HG03045 (cell line): ENCODE data around the gene RASA3.
"Not testable (repeated sequence)": the region's sequence is repeated elsewhere in the genome, so short reads cannot be mapped to it uniquely, and the experiment has no call there.

Source experiments
- ATAC-seq: cut with Tn5 transposase; IDR thresholded peaks from one replicate; pipeline ENCODE4 v1.9.1; 2021; ENCODE audit warnings: mild to moderate bottlenecking, moderate library complexity; ENCODE audit not compliant: unreplicated experiment

The RASA3 gene

DNA sequence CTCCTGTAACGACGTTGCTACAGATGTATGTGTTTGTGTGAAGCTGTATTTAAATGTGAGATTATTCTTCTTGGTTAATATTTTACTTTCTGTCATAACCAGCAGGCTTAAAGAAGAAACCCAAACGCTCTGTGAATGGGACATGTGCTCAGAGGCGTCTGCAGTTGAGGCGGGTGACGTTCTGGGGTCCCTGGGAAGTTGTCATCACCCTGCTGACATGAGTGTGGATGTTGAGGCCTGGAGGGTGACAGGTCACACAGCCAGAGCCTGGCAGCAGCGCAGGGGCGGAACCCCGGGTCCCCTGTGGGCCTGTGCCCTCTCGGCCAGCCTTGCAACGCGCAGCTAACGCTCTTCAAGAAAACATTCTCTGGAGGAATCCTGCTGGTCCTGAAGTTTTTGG lies 16.6 kb downstream of the RASA3 start:
- no peak for ATAC-seq

DNA sequence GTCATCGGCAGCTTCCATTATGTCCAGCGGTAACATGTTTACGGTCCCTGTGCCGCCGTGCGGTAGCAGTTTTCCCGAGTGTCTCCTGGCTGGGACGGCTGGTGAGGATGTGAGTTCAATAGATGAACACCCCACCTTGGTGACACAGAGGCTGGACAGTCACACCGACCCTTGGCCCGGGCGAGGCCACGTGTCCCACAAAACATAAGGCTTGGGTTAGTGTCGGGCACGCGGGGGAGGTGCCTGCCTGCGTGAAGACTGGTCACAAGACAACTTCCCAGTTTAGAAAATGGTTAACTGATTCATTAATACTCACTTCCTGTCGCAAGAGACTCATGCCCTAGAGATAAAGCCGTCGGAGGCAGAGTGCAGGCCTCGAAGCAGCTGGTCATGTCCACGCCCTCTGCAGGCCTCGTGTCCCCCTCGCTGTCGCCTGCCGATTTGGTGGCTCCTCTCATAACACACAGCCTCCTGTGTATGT lies 17.2 kb downstream of the RASA3 start:
- ATAC-seq: no peak

DNA sequence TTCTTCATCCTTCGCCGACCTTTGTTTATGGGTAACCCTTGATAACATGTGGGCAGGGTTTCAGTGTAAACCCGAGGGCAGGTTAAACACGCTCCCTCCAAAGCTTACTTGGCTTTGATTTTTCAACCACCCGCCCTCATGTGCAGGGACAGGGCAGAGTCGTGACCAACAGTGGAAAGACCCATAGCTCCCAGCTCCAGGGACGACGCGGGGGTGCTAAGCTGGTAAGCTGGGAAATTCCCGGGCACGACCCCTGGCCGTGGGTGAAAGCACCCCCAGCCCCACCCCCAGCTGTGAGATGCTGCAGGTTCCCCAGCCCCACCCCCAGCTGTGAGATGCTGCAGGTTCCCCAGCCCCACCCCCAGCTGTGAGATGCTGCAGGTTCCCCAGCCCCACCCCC lies 17.8 kb downstream of the RASA3 start:
- not testable (repeated sequence) for ATAC-seq

DNA sequence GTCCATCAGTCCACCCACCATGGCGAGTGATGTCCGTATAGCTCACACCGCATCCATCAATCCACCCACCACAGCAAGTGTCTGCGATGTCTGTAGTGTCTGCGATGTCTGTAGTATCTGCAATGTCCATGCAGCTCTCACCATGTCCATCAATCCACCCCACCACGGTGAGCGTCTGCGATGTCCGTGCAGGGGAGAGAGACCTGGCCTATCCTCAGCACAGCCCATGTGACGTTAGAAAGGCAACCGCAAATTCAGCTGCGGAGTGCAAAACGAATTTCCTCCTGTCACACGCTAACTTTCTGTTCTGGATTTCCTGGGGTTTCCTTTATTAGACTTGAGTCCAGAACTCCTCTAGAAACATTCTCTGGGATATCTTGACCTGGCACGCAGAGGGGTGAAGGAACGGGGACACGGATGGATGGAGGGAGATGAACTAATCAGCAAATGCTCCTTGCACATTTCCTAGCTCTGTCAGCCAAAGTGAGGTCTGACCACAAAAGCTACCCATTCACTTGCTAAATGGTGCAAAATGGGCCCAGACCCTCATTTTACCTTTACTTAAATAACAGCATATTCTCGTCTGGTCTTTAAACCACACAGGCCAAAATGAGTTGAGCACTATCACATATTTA lies 18.3 kb downstream of the RASA3 start:
- ATAC-seq: no peak

DNA sequence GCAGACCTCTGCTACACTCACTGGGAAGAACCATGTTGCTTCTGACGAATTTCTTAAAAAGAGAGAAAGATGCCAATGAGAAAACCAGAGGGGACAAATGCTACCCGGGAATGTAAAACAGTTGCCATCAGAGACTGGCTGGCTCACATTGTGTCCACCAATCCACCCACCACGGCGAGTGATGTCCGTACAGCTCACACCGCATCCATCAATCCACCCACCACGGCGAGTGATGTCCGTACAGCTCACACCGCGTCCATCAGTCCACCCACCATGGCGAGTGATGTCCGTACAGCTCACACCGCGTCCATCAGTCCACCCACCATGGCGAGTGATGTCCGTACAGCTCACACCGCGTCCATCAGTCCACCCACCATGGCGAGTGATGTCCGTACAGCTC lies 19.0 kb downstream of the RASA3 start:
- ATAC-seq: not testable (repeated sequence)

DNA sequence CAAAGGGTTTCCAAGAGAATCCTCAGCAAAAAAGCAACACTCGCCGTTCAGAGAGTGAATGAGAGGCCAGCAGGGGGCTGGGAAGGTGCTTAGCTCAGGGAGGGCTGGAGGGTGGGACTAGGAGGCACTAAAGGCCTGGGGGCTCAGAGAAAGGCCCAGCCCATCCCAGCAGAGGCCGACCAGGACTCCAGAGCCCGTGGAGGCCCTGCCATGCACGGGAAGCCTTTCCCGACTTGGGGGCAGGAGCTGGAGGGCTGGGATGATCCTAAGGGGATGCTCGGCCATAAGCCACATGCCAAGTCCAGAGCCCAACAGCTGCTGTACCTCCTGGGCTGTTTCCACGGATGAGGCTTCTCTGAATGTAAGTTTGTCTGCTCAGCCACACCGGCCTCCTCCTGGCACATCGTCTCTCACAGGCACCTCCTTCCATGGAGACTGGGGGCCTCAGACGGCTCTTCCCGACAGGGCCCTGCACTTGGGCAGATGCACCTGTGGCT lies 19.5 kb downstream of the RASA3 start:
- ATAC-seq: no peak

DNA sequence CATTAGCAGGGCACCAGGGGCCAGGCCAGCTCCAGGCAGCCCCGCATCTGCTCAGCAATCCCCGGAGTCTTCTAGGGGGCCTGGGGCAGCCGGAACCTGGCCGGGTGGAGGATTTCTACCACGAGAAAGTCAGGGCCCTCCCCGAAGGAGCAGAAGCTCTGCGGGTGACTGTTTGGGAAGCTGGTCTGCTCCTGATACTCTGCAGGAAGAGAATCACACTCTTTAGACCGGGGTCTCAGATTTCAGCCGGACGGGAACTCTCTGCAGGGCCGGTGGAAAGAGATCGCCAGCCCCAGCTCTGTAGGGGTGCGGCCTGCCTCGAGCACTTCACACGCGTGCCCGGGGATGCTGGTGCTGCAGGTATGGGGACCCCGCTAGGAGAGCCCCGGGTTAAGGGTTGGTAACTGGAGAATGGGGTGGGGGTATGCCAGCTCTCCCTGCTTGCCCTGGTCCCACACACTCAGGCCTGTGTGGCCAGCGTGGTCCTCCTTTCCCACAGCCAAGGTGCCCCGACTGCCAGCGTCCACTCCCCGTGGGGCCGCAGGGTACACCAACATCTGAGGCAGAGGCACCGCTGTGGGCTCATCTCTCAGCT lies 20.1 kb downstream of the RASA3 start:
- no peak for ATAC-seq

DNA sequence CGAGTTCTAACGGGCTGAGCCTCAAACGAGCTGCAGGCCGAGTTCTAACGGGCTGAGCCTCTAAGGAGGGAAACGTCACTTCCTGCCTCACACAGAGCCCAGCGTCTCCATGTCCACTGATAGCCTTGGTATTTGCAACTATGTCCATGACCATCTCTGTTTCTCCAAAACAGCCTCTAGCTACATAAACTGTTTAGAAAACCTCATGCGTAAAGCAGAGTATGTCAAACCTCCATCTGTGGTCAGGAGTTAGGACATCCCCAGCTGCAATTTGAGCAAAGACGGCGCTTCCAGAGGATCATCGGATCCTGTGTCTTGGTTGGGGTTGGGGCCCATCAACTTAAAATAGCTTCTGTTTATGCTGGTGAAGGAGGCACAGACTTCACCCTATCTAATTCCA lies 20.8 kb downstream of the RASA3 start:
- ATAC-seq: no peak

DNA sequence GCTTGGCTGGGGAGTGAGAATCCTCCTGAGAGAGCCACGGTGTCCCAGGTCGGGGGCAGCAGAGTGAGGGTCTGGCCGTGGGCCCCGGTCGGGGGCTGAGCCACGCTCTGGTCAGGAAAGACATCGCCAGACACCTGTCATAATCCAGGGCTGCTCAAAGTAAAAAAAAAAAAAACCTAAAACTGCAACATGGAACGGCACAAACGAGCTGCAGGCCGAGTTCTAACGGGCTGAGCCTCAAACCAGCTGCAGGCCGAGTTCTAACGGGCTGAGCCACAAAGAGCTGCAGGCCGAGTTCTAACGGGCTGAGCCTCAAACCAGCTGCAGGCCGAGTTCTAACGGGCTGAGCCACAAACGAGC lies 21.6 kb downstream of the RASA3 start:
- not testable (repeated sequence) for ATAC-seq

DNA sequence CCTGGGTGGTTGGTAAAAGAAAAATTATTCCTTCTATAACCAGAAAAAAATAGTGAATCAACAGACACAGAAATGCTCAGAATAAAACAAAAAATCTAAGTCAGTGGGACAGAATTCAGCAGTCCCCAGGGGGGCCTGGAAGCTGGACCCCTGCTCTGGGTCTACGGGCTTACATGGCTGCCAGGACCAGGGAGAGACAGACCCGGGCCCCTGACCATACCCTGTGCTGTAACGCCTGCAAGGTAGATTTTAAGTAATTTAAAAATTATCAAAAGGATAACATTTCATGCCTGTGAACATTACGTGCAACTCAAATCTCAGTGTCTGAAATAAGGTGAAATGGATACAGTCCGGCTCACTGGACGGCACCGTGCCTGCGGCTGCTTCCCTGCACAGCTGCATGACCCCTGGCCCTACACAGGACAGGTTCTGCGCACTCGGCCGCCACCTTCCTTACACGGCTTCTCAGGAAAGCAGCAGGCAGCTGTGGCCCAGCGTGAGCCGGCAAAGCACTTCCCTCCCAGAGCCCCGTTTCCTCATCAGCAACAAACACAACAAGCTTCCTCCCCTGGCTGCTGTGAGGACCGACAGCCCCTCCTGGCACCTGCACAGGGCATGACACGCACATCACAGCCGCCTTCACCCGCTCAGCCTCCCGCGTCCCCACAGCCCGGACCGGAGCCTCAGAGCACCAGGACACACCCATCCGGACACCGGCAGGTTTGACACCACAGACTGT lies 22.2 kb downstream of the RASA3 start:
- no peak for ATAC-seq

DNA sequence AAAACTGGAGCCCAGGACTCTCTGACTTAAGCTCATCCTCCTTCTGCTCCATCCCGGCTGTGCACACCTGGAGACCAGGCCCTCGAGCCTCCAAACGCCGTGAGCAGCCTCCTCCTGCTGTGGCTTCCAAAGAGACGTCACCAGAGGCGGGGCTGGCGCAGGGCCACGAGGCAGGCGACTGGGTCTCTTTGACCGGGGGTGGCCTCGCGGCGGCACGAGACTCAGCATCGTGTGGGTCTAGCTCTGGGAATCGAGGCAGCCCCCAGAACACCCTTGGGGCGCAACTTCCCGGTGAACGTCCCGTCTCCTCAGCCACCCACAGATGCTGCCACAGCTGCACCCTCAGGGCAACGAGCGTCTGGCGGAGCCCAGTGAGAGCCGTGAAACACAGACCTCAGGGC lies 22.8 kb downstream of the RASA3 start:
- no peak for ATAC-seq

DNA sequence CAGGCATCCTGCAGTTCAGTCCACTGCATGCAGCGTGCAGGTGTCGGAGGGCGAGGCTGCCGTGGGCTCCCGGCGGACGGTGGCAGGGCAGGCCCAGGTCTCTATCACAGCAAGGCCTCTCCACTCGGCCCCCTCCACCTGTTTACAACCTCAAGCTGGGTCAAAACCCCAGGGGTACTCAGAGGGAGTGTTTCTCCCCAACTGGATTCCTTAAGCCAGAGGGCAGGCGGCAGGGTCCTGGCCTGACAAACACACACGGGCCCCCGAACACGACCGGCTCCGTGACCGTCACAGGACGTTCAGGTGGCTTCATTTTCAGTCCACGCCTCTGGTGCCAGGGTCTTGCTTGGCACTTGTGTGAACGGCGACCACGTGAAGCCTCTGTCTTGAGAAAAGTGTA lies 23.5 kb downstream of the RASA3 start:
- no peak for ATAC-seq

DNA sequence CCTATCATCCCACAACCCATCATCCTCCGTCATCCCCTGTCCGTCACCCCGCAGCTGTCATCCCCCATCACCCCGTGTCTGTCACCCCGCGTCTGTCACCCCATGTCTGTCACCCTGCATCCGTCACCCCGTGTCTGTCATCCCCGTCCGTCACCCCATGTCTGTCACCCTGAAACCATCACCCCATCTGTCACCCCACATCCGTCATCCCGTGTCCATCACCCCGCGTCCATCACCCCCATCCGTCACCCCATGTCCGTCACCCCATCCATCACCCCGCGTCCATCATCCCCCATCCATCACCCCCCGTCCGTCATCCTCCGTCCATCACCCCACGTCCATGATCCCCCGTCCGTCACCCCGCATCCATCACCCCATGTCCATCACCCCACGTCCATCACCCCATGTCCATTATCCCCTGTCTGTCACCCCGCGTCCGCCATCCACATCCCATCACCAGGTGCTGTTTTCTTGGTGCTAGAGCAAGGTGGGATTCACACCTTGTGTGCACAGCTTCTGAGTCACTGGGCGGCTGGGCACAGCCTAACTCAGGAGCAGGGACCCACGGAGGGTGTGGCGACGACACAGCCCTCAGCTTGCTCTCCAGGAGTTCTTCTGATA lies 24.2 kb downstream of the RASA3 start:
- no peak for ATAC-seq

DNA sequence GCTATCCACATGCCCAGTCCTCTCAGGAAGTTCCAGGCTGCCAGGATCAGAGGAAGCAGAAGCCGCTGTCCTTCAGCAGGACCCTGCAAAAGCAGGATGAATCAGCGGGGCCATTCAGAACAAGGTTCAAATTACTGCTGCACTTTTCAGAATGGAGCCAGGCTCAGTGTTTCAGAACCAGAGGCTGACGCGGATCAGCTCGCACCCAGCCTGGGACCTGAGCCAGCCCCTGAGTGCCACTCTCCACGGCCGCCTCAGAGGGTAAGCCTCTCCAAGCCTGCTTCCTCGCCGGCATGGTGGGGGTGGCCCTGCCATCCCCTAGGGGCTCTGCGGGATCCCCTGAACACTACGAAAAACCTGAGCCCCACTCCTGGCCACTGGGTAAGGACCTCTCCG lies 24.7 kb downstream of the RASA3 start:
- ATAC-seq: no peak

DNA sequence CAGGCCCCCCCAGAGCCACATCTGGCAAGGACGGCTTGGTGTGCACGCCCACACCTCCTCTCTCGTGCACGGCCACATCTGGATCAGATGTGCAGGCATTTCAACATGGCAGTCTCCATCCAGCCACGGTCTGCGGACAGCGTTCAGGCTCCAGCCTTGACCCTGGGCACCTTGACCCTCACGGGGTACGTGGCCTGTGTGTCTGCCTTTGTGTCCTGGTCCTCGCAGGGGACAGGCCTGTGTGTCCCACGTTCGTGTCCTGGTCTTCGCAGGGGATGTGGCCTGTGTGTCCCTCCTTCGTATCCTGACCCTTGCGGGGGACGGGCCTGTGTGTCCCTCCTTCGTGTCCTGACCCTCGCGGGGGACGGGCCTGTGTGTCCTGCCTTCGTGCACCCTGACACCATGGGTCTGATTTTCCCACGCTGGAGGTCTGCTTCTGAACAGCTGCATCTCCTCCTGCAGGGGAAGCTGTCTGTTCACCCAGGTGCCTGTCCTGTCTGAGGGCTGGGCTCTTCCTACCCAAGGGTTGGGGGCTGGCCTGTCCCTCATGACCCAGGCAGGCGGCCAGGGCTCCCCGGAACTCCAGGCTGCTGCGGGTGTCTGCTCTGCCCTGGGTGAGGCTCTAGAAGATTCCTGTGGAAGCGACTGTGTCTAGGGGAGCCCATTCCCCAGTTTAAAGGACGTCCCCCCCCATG lies 25.3 kb downstream of the RASA3 start:
- no peak for ATAC-seq

DNA sequence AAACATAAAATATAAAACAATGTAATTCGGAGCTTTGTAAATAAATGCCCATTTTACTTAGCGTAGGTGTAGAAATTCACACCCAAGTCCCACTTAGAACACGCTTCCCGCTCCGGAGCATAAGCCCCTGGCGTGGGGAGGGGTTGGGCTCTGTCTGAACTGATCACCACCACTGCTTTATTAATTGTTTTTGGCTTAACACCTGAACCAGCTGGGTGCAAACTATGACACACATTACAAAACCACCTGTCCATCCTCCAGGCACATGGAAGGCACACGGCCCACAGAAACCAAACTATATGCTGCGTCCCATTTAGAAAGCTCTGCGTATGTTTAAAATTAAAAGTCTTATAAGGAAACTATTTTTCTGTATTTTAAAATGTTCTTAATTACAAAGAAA lies 25.9 kb downstream of the RASA3 start:
- no peak for ATAC-seq

DNA sequence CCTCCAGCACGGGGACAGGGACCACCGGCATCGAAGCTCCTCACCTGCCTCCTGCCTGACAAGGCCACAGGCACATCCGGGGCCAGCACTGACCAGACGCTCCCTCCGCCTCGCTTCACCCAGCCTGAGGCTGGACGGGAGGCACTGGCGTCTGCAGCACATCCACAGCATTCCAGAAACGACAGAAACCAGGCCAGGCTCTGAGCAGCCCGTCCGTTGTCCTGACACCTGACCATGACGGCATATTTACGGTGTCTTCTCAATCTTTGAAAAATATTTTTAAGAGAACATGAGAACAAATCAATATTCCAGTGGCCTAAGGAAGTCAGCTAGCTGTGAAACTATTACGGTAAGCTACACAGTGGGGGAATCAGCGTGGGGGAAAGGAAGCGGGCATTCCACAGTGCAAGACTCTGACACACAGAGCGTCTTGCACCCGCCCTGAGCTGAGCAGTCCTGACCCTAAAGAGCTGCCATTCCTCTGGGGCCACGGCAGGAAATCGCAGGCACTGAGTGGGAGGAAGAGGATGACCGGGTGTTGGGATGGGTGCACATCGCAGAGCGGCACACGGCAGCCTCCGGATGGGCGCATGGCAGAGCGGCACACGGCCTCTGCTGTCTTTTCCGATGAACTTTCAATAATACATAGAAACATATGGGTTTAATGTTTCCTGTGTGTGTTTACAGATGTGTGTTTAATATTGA lies 26.8 kb downstream of the RASA3 start:
- ATAC-seq: no peak

DNA sequence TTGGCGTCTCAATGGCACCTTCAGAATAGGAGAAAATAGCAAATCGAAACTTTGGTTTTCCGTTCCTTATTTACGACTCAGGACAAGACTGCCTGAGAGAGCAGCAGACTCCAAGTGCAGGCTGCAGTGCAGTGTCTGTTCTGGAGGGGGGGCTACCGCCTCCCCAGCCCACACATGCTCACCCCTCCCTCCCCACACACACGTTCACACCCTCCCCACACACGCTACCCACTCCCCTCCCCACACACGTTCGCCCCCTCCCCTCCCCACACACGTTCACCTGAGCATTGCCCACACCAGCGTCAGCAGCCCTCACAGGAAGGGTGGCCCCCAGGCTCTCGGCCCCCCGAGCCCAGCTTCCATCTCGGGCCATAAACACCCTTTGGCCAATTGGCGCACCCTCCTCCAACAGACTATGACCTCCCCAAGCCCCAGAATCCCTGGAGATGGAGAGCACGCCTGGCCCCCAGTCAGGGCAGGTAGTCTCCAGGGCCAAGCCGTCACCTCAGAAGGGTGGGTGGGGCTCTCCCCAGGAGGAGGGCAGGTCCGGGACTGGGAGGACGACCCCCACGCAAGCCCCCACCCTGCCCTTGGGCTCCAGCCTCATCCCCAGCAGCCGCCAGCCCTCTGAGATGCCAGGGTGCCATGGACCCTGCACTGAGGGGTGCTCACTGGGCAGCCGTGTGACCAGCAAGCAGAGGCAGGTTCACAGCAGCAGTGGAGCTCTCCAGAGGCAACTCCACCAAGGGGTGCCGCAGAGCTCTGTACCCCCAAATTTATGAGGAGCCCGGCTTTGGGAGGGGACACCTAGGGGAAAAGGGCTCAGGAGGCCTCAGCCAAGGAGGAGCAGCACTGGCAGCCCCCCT lies 27.5 kb downstream of the RASA3 start:
- ATAC-seq: no peak

DNA sequence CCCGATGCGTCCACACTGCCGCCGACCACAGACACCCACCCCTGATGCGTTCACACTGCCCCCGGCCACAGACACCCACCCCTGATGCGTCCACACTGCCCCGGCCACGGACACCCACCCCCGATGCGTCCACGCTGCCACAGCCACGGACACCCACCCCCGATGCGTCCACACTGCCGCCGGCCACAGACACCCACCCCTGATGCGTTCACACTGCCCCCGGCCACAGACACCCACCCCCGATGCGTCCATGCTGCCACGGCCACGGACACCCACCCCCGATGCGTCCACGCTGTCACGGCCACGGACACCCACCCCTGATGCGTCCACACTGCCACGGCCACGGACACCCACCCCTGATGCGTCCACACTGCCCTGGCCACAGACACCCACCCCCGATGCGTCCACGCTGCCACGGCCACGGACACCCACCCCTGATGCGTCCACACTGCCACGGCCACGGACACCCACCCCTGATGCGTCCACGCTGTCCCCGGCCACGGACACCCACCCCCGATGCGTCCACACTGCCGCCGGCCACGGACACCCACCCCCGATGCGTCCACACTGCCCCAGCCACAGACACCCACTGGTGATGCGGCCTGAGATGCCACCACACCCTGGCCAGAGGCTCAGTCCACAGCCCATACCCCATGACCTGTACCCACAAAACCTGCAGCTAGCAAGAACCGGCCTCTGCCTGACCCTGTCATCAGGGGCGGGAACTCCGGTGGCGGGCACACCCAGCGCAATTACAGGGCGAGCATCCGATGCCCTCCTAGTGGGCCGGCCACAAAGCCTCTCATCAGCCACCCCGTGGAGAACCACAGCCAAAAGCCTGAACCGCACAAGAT lies 28.4 kb downstream of the RASA3 start:
- no peak for ATAC-seq
